GM19452 (cell line): ENCODE data around the gene IFNA8.
A peak's percentile ranks its signal among the peaks of the same experiment; 100 is the strongest.
"Not testable (repeated sequence)": the region's sequence is repeated elsewhere in the genome, so short reads cannot be mapped to it uniquely, and the experiment has no call there.

ENCODE experiments used
- ATAC-seq: cut with Tn5 transposase; IDR thresholded peaks from one replicate; pipeline ENCODE4 v1.9.1; 2021; ENCODE audit not compliant: unreplicated experiment

IFNA8 gene

GRCh38 chr9:21408817-21409216, at the start of gene IFNA8:
Gene IFNA8 (plus strand): TSS chr9:21409117. CDS start chr9:21409177, 60 bp downstream.
- no peak for ATAC-seq

GRCh38 chr9:21362287-21362686, 46.6 kb upstream of the IFNA8 start:
- no peak for ATAC-seq

- peak; percentile 87 for ATAC-seq
Measured at GRCh38 chr9:21367169-21367568, 41.7 kb upstream of the IFNA8 start.

- no peak for ATAC-seq
Measured at GRCh38 chr9:21367957-21368356, 41.0 kb upstream of the IFNA8 start, which contains the start of gene IFNA13. Gene IFNA13 (minus strand): TSS chr9:21368057. CDS start chr9:21368010, 47 bp downstream.

GRCh38 chr9:21371467-21371866, 37.5 kb upstream of the IFNA8 start:
- ATAC-seq = not testable (repeated sequence)

GRCh38 chr9:21381448-21382339, 27.2 kb upstream of the IFNA8 start:
- peak; percentile 97 for ATAC-seq

GRCh38 chr9:21383627-21384026, 25.3 kb upstream of the IFNA8 start:
- ATAC-seq = no peak

- no peak for ATAC-seq
Measured at GRCh38 chr9:21385131-21385670, 23.7 kb upstream of the IFNA8 start, which contains the start of gene IFNA2. Gene IFNA2 (minus strand): TSS chr9:21385398. CDS start chr9:21385329, 69 bp downstream.

GRCh38 chr9:21392270-21392669, 16.6 kb upstream of the IFNA8 start:
- ATAC-seq = peak; percentile 87

- peak; percentile 68 for ATAC-seq
Measured at GRCh38 chr9:21395778-21396717, 12.9 kb upstream of the IFNA8 start.

- no peak for ATAC-seq
Measured at GRCh38 chr9:21398955-21399489, 9.9 kb upstream of the IFNA8 start.

GRCh38 chr9:21399956-21400355, 9.0 kb upstream of the IFNA8 start:
- ATAC-seq = no peak

- ATAC-seq = peak; percentile 46
Measured at GRCh38 chr9:21402386-21403251, 6.3 kb upstream of the IFNA8 start.

GRCh38 chr9:21404146-21404545, 4.8 kb upstream of the IFNA8 start:
- ATAC-seq = no peak

GRCh38 chr9:21412107-21412506, 3.2 kb downstream of the IFNA8 start:
- no peak for ATAC-seq

GRCh38 chr9:21413151-21413550, 4.2 kb downstream of the IFNA8 start:
- no peak for ATAC-seq

- no peak for ATAC-seq
Measured at GRCh38 chr9:21413624-21414023, 4.7 kb downstream of the IFNA8 start.

GRCh38 chr9:21414220-21414940, 5.5 kb downstream of the IFNA8 start:
- no peak for ATAC-seq
